HEK293 (cell line): Measurements from ENCODE around the gene GABRD.

ENCODE experiments used
- CTCF ChIA-PET: fragments of 350-600 bp; formaldehyde crosslinking; extraction: SDS; loops from one replicate; lab custom pipeline; 2021; ENCODE audit warnings: antibody characterized with exemption; lab: Yijun Ruan, JAX
- POLR2A ChIA-PET: fragments of 300-600 bp; formaldehyde crosslinking; extraction: SDS; loops from one replicate; lab custom pipeline; 2020; ENCODE audit warnings: antibody characterized with exemption, inconsistent platforms; lab: Yijun Ruan, JAX
- H3K27ac ChIP-seq: fragments of 200-500 bp; sonication (Bioruptor generic); 2 replicates; pipeline ENCODE4 v1.5.1; 2014; ENCODE audit warnings: low read depth, low read length, control low read depth, inconsistent platforms; ENCODE audit errors: extremely low read depth
- H3K36me3 ChIP-seq, 2 experiments: fragments of 200-500 bp in 1 of 2; sonication (Bioruptor generic) in 1 of 2; 1 replicate in 1 of 2; 2 replicates in 1 of 2; pipeline ENCODE4 v1.5.1; 2014 to 2017; ENCODE audit warnings: inconsistent platforms in 2 of 2, low read length in 2 of 2; ENCODE audit not compliant: control insufficient read depth in 2 of 2, insufficient read depth in 1 of 2
- H3K4me1 ChIP-seq: fragments of 200-500 bp; sonication (Bioruptor generic); 2 replicates; pipeline ENCODE4 v1.5.1; 2014; ENCODE audit warnings: mild to moderate bottlenecking, low read length, inconsistent platforms; ENCODE audit not compliant: control insufficient read depth, insufficient read depth
- H3K4me3 ChIP-seq: 2 replicates; pipeline ENCODE4 v1.5.1; 2011; ENCODE audit warnings: low read depth, mild to moderate bottlenecking, control low read depth, low read length, moderate library complexity
- H3K9me3 ChIP-seq: fragments of 200-500 bp; sonication (Bioruptor generic); 2 replicates; pipeline ENCODE4 v1.5.1; 2014; ENCODE audit warnings: low read depth, low read length, inconsistent platforms; ENCODE audit not compliant: control insufficient read depth, insufficient read depth
- AEBP2 ChIP-seq: fragments of 450-650 bp; formaldehyde crosslinking; IDR thresholded peaks from 2 replicates; pipeline ENCODE4 v1.5.1; 2016; ENCODE audit warnings: missing biosample characterization, missing genetic modification characterization, borderline replicate concordance
- HIC1 ChIP-seq: fragments of 450-650 bp; formaldehyde crosslinking; IDR thresholded peaks from 2 replicates; pipeline ENCODE4 v1.5.1; 2016; ENCODE audit warnings: missing biosample characterization, missing genetic modification characterization
- KLF16 ChIP-seq: fragments of 450-650 bp; formaldehyde crosslinking; IDR thresholded peaks from 2 replicates; pipeline ENCODE4 v1.5.1; 2017; ENCODE audit warnings: missing biosample characterization, missing genetic modification characterization
- PRDM4 ChIP-seq: fragments of 450-650 bp; formaldehyde crosslinking; IDR thresholded peaks from 2 replicates; pipeline ENCODE4 v1.5.1; 2017; ENCODE audit warnings: missing biosample characterization, missing genetic modification characterization
- ZBTB7A ChIP-seq: fragments of 450-650 bp; formaldehyde crosslinking; IDR thresholded peaks from 2 replicates; pipeline ENCODE4 v1.5.1; 2016; ENCODE audit warnings: low read depth, missing biosample characterization, missing genetic modification characterization
- ZNF174 ChIP-seq: fragments of 450-650 bp; formaldehyde crosslinking; IDR thresholded peaks from 2 replicates; pipeline ENCODE4 v1.5.0; 2017; ENCODE audit warnings: missing biosample characterization, mild to moderate bottlenecking, missing genetic modification characterization
- ZNF175 ChIP-seq: fragments of 450-650 bp; formaldehyde crosslinking; IDR thresholded peaks from 2 replicates; pipeline ENCODE4 v1.5.1; 2016; ENCODE audit warnings: missing biosample characterization, missing genetic modification characterization
- ZNF248 ChIP-seq: fragments of 450-650 bp; formaldehyde crosslinking; IDR thresholded peaks from 2 replicates; pipeline ENCODE4 v1.5.1; 2017; ENCODE audit warnings: missing biosample characterization, missing genetic modification characterization
- ZNF501 ChIP-seq: fragments of 450-650 bp; formaldehyde crosslinking; IDR thresholded peaks from 2 replicates; pipeline ENCODE4 v1.5.1; 2016; ENCODE audit warnings: missing biosample characterization, missing genetic modification characterization

Gene GABRD

GRCh38 chr1:2079396-2080085 is 60.4 kb downstream of the GABRD start (continued):
- TF ChIP-seq HIC1 (no peak), PRDM4 (tag by site-specific recombination) (no peak), ZNF175 (tag by site-specific recombination) (no peak), KLF16 (no peak)

GRCh38 chr1:2080140-2080539 is 61.0 kb downstream of the GABRD start:
- Histone ChIP-seq H3K4me1 (no peaks in the 10 kb centered on the region), H3K36me3 (peaks cover 0 to 22% of the 10 kb centered on the region in 2 experiments; a peak in 1 of 3 replicates), H3K27ac (no peak overlapping the region), H3K4me3 (no peak overlapping the region), H3K9me3 (no peaks in the 10 kb centered on the region)
- POLR2A ChIA-PET, result no interaction called here
- CTCF ChIA-PET, result no interaction called here
- TF ChIP-seq ZBTB7A (tag by site-specific recombination) (no peak), ZNF248 (tag by site-specific recombination) (no peak), ZNF501 (tag by site-specific recombination) (no peak), ZNF174 (tag by site-specific recombination) (no peak), AEBP2 (tag by site-specific recombination) (no peak)
